GM19328 (cell line): ENCODE data around the gene RNF214.

Source experiments
- ATAC-seq: cut with Tn5 transposase; IDR thresholded peaks from one replicate; pipeline ENCODE4 v1.9.1; 2021; ENCODE audit warnings: mild to moderate bottlenecking, moderate library complexity; ENCODE audit not compliant: unreplicated experiment

Gene RNF214

GRCh38 chr11:117212697-117213355 lies 19.6 kb upstream of the RNF214 start:
- no peak for ATAC-seq

GRCh38 chr11:117214404-117215110 lies 17.9 kb upstream of the RNF214 start:
- ATAC-seq: no peak

- ATAC-seq: no peak
These were observed 15.1 kb upstream of the RNF214 start for GRCh38 chr11:117217141-117218084.

- ATAC-seq: no peak
These were observed 14.1 kb upstream of the RNF214 start for GRCh38 chr11:117218133-117218915.

DNA sequence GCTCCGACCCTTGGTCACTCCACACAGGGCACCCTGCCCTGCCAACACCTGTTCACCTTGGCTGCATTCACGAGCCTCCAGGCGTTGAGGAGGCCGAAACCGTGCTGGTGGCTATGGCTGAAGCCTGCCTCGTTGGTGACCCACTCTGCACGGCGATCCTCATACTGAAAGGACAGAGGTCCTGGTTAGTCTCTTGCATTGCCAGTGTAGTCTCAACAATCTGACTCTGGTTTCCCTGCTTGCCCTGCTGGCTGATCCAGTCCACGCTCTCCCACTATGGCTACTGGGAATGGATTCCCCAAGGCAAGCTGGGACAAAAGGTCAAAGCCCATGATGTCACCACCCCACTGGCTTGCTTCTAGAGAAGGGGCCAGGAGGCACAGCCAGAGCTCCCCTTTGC lies 13.5 kb upstream of the RNF214 start:
- ATAC-seq: no peak

DNA sequence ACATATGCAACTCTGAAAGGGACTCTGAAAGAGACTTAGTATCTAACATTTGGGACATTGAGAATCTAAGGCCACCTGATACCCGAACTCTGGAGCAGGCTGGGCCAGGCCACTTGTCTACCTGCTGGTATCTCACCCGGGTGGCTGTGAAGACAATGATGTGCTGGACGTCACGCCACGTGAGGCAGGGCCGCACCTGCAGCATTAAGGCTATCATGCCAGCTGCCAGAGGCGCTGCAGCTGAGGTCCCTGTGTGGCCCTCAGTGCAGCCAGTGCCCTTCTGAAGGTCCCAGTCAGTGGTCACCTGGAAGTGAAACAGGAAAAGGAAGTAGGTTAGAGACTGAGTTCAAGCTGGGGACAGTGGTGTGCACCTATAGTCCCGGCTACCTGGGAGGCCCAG lies 13.0 kb upstream of the RNF214 start:
- no peak for ATAC-seq

DNA sequence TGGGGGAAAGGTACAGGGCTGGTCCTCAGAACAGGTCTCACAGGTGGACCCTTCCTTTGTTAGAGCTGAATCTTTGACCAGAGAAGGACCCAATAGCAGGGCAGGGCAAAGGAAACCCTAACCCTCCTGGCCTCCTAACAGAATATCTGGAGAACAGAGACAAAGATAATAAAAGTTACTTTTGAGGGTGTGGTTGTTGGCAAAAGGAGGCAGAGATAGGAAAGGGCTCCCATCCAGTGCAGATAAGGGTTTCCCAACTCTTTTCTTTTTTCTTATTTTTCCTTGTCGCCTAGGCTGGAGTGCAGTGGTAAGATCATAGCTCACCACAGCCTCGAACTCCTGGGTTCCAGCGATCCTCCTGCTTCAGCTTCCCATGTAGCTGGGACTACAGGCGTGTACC lies 12.5 kb upstream of the RNF214 start:
- no peak for ATAC-seq

DNA sequence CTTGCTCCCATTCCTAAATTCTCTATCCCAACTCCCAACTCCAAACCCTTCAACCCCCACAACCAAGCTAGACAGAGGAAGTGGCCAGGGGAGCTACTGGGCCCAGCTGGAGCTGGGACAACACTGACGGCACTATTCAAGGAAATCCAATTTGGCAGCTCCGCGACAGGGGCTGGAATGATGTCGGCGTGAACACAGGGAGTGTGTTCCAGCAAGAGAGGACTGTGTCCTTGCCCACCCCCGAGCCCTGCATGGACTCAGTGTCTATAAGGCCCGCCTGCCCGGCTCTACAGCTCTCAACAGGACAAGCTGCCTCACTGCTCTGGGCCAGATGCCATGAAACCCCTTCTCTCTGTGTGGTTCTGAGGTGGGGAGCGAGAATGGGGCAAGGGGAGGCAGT lies 11.9 kb upstream of the RNF214 start:
- no peak for ATAC-seq

GRCh38 chr11:117220999-117221774 lies 11.3 kb upstream of the RNF214 start:
- ATAC-seq: no peak

DNA sequence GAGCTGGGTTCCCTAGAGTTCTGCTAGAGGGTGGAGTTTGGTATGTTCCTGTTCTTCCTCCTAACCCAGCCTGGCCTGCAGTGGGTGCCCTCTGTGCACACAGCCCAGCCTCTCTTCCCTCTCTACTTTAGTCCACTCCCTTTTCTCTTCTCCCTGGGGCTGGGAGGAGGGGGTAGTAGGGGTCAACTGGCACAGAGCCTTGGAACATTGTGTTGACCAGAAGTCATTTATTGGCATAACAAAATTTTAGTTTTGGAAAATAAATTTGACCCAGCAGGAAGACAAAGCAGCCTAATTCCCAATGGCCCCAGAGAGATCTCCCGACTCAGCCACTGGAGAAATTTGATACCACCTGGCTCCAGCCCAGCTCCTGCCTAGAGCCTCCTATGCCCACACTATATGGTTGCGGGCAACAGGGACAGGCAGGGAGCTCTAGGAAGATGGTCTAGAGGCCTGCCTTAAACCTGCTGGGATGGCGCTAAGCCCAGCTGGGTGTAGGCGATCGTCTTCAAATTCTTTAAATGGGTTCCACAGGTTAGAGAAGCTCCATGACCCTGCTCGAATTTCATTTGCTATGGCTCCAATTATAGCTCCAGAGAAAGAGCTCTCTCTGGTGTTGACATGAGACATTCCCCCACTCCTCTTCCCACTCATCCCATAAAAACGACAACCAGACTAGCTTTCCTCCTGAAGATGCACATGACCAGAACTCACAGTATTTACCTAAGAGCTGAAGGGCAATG lies 10.5 kb upstream of the RNF214 start:
- no peak for ATAC-seq

DNA sequence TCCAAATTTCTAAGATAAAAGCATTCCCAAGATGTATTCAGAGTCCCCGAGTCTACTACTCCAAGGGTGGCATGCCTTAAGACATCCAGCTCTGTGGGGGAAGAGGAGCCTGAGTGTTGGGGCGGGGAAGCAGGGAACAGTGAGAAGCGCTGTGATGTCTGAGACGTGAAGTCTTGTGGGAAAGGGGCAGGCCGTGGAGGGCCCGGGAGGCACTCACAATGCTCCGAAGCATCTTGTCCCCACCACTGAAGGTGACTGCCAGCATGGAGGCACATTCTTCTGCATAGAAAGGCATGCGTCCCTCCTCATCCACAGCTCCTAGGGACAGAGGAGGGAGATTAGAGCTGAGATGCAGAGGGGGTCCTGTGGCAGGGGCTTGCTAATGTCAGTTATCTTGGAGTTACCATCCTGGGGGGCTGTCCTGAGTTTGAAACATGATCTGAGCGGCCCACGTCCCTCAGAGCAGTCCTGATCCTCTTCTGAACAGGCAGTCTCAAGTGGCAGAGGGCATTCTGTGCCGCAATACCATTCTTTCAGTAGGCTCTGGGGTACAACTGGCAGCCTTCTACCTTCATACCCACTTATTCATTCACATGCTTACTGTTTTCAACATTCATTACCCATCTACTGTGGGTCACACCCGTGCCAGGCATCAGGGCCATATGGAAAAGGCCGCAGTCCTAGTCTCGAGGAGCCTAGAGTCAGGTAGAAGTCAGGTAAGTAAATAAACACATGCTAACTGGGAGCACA lies 9.3 kb upstream of the RNF214 start:
- no peak for ATAC-seq

GRCh38 chr11:117223741-117224689 lies 8.5 kb upstream of the RNF214 start:
- no peak for ATAC-seq

- no peak for ATAC-seq
These were observed 6.8 kb upstream of the RNF214 start for GRCh38 chr11:117225553-117226170.

- ATAC-seq: no peak
These were observed 5.8 kb upstream of the RNF214 start for GRCh38 chr11:117226388-117227385.

DNA sequence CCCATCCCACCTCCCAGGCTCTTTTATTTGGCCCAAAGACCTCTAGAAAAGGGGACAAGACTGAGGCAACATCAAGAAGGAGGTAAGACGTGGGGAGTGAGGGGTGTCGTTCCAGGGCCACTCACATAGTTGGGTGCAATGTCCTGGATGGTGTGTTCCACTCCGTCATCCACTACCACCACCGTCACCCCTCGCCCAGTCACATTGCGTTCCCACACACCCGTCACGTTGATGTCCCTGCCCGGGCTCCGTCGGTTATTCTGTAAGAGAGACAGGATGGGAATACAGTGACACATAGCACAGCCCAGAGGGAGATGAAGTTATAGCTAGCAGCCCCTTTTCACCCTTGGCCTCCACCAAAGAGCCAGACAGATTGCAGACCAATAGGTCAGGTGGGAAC lies 4.4 kb upstream of the RNF214 start:
- ATAC-seq: no peak

DNA sequence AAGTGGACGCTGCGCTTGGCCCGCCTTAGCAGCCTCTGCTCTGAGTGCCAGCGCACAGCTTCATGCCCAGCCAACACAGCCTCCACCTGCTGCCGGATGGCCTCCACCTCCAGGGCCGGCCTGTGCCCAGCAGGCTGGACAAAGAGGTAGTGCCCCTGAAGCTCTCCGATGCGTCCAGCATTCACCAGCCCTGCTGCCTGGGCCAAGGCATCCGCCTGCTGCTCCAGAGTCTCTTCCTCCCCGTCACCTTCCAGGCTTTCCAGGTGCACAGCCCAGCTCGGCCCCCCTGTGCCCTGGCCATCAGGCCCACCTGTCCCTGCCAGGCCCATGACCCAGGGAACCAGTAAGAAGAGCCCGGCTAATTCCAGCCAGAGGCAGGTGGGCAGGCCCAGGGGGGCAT lies 3.1 kb upstream of the RNF214 start:
- no peak for ATAC-seq
